Stimulated activated CD8-positive, alpha-beta memory T cell treated with anti-CD3 and anti-CD28 coated beads, Interleukin-15, amount 100 ng/mL, for 1 hour (primary cell): ENCODE measurements around the gene CTSL.
"Not testable (repeated sequence)": the region's sequence is repeated elsewhere in the genome, so short reads cannot be mapped to it uniquely, and the experiment has no call there.

Experiments used
- DNase-seq: peaks from one replicate; pipeline ENCODE4 v3.0.0-alpha.2; 2020; ENCODE audit warnings: low read depth

CTSL gene

GRCh38 chr9:87722393-87723088, 3.4 kb upstream of the CTSL start:
- DNase-seq: no peak

GRCh38 chr9:87725356-87725899, 491 bp upstream of the CTSL start:
- no peak for DNase-seq

GRCh38 chr9:87729246-87729645, 3.3 kb downstream of the CTSL start:
- no peak for DNase-seq

- DNase-seq: no peak
These were observed 5.4 kb downstream of the CTSL start for GRCh38 chr9:87731321-87731720.

GRCh38 chr9:87732344-87732743, 6.4 kb downstream of the CTSL start:
- no peak for DNase-seq

GRCh38 chr9:87732756-87733155, 6.8 kb downstream of the CTSL start:
- DNase-seq: no peak

- no peak for DNase-seq
These were observed 7.5 kb downstream of the CTSL start for GRCh38 chr9:87733273-87734052.

- DNase-seq: no peak
These were observed 8.2 kb downstream of the CTSL start for GRCh38 chr9:87734106-87734505.

- no peak for DNase-seq
These were observed 13.6 kb downstream of the CTSL start for GRCh38 chr9:87739546-87739945.

GRCh38 chr9:87740209-87740608, 14.3 kb downstream of the CTSL start:
- no peak for DNase-seq

GRCh38 chr9:87741326-87741725, 15.4 kb downstream of the CTSL start:
- DNase-seq: no peak

GRCh38 chr9:87741891-87742290, 16.0 kb downstream of the CTSL start:
- no peak for DNase-seq

GRCh38 chr9:87742813-87743428, 17.0 kb downstream of the CTSL start:
- no peak for DNase-seq

GRCh38 chr9:87744247-87744646, 18.3 kb downstream of the CTSL start:
- DNase-seq: not testable (repeated sequence)

- no peak for DNase-seq
These were observed 20.3 kb downstream of the CTSL start for GRCh38 chr9:87746186-87746585.

GRCh38 chr9:87748881-87749280, 23.0 kb downstream of the CTSL start:
- DNase-seq: no peak

- DNase-seq: no peak
These were observed 23.6 kb downstream of the CTSL start for GRCh38 chr9:87749335-87750035.

- no peak for DNase-seq
These were observed 24.8 kb downstream of the CTSL start for GRCh38 chr9:87750726-87751125.

- DNase-seq: no peak
These were observed 25.5 kb downstream of the CTSL start for GRCh38 chr9:87751423-87751822.

- DNase-seq: no peak
These were observed 25.9 kb downstream of the CTSL start for GRCh38 chr9:87751868-87752267.

- no peak for DNase-seq
These were observed 27.4 kb downstream of the CTSL start for GRCh38 chr9:87753313-87753712.

- not testable (repeated sequence) for DNase-seq
These were observed 32.4 kb downstream of the CTSL start for GRCh38 chr9:87758330-87758729.
